AG09309 (cell line): Measurements from ENCODE around the gene LAMA2.

ENCODE experiments used
- DNase-seq: peaks from one replicate; pipeline ENCODE4 v3.0.0-alpha.2; 2010; ENCODE audit warnings: low read depth
- H3K4me3 ChIP-seq: 2 replicates; pipeline ENCODE4 v1.5.1; 2011; ENCODE audit warnings: mild to moderate bottlenecking, low read depth, low read length, moderate library complexity; ENCODE audit not compliant: control insufficient read depth
- TF ChIP-seq, protein P1 (sequence below): IDR thresholded peaks from 2 replicates; pipeline ENCODE4 v1.5.1; 2011; ENCODE audit warnings: mild to moderate bottlenecking, low read depth, low read length, inconsistent platforms; ENCODE audit not compliant: insufficient read depth, control insufficient read depth; ENCODE audit errors: missing control alignments

Gene LAMA2

DNA sequence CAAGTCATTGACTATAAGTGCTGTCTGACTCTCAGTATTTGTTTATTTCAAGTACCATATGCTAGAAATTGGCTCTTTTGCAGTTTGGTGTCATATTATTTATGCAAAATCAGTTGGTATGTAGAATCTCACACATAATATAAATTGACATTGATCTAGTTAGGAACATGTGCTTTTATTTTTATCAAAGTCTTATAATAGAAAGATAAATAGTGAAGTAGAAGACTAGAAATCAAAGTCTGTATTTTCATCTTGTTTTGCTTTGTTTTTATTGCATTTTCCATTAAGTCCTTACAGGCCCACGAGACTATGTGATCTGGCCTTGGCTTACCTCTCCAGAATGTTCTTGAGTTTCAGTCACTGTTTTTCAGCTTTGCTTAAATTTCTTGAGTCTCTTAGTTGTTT, 300.3 kb downstream of the LAMA2 start:
- H3K4me3 ChIP-seq: no peak overlapping the region
- TF ChIP-seq, protein P1, sequence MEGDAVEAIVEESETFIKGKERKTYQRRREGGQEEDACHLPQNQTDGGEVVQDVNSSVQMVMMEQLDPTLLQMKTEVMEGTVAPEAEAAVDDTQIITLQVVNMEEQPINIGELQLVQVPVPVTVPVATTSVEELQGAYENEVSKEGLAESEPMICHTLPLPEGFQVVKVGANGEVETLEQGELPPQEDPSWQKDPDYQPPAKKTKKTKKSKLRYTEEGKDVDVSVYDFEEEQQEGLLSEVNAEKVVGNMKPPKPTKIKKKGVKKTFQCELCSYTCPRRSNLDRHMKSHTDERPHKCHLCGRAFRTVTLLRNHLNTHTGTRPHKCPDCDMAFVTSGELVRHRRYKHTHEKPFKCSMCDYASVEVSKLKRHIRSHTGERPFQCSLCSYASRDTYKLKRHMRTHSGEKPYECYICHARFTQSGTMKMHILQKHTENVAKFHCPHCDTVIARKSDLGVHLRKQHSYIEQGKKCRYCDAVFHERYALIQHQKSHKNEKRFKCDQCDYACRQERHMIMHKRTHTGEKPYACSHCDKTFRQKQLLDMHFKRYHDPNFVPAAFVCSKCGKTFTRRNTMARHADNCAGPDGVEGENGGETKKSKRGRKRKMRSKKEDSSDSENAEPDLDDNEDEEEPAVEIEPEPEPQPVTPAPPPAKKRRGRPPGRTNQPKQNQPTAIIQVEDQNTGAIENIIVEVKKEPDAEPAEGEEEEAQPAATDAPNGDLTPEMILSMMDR: no peak
- no peak for DNase-seq

DNA sequence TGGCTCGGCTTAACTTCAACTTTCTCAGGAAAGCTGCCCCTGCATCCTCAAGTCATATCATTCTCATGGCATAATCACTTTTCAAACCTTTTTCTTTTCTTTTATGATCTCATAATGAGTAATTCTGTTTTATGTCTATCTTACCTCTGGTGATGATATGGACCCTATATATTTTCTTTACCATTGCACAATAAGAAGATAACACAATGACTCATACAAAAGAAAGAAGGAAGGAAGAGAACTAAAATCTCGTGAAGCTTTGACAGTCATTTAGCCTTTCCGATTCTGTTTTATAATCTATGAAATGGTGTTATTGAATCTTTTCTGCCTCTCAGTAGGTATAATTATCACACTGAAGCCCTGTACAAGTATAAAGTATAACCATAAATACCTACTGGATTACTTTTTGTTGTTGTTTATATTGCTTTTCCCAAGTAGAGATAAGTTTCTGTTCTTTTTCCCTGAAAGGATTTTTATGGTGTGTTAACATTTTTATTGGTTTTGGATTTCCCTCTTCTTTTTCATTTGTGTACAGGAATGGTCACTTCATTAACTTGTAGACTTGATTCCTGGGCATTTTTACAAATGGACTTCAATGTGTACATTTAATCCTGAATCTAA, 300.9 kb downstream of the LAMA2 start:
- DNase-seq: peak; percentile 29
- TF ChIP-seq, protein P1: no peak

DNA sequence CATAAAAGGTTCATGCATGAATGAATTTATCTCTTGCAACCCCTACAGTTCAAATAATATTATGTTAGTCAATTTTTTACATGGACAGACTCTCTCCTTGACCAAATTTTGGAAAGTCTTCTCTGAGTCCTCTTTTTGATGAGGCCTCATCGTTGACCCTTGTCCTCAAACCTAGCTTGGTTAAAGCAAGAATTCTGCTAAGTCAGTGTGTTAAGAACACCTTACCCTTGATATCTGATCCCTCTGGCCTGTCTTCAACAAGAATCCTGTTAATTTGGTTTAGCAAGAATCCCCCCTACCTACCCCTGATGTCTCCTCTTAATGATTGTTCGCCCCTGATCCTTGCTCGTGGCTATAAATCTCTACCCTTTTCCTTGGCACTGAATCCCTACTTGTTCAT, 301.4 kb downstream of the LAMA2 start:
- no peak overlapping the region for H3K4me3 ChIP-seq
- DNase-seq: no peak
- TF ChIP-seq, protein P1: no peak

More for the DNA sequence above, 300.9 kb downstream of the LAMA2 start:
- H3K4me3 ChIP-seq: no peak overlapping the region

DNA sequence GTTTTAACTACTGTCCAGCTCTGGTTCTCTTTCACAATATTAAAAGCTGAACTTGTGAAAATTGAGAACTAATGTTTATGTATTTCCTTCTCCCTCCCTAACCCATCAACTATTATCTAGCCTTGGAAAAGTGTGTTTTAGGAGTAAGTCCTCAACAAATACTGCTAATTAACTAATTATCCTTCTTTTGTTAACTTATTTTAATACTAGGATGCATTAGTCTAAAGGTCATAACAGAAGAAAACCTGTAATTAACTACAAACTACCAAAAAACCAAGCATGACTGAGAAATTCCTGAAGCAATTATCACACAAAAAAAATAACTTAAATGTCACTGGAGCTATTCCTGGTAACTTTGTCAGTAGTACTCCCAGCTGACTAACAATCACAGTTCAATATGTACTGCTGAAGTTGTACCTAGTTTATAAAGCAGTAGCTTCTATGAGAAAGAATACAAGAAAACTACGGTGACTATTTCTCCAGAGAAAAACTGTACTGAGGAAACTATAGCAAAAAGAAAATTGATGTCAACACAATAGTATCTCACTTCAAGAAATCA, 301.9 kb downstream of the LAMA2 start:
- no peak for DNase-seq
- H3K4me3 ChIP-seq: no peak overlapping the region
- TF ChIP-seq, protein P1: no peak

DNA sequence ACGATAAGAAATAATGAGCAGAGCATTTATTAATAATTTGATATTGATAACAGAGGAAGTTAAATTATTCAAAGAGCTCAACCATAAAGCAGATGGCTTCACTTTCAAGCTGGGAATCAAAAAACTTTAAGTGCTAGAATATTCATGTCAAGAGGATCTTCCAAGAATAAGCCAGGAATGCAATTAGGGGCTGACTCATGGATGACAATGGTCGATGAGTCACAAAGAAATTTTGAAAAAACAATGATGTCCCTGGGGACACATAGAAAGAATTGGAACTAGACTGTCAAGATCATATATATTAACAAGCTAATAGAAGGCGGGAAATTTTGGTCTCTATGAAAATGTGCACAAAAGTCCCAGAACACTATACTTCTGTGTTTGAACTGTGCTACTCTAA, 304.1 kb downstream of the LAMA2 start:
- H3K4me3 ChIP-seq: no peak overlapping the region
- peak; percentile 56 for DNase-seq
- TF ChIP-seq, protein P1: no peak

DNA sequence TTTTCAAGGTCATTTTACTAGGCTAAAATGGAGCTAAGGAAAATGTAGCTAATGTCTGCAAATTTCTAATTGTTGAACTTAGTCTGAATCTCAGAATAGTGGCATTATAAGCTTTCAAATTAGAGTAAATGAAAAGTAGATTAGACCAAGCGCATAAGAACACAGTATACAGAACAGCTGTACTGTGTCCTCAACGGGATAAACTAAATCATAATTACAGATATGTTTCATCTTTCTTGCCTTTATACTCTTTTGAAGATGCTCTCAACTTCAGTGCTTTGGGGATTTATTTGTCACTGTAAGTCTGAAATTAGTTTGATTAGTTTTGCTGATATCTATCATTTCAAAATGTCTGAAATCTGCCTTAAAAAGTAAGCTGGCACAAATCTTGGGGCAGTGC, 305.4 kb downstream of the LAMA2 start:
- DNase-seq: no peak
- TF ChIP-seq, protein P1: no peak
- no peak overlapping the region for H3K4me3 ChIP-seq
